ENCODE results near the gene CD40LG.

CD40LG gene

GRCh38 chrX:136652822-136653723 lies 5.1 kb downstream of the CD40LG start:
- no peaks in the 10 kb centered on the region for H3K36me3 ChIP-seq
- H3K4me3 ChIP-seq (ENCODE audit: low read depth, low read length), result no peak overlapping the region
- H3K9me3 ChIP-seq, result no peaks in the 10 kb centered on the region
- no peak for DNase-seq
- H3K4me1 ChIP-seq, result no peaks in the 10 kb centered on the region; the same call in 1 of the 2 replicates
- no peaks in the 10 kb centered on the region for H3K27me3 ChIP-seq
- TF ChIP-seq, protein P1, sequence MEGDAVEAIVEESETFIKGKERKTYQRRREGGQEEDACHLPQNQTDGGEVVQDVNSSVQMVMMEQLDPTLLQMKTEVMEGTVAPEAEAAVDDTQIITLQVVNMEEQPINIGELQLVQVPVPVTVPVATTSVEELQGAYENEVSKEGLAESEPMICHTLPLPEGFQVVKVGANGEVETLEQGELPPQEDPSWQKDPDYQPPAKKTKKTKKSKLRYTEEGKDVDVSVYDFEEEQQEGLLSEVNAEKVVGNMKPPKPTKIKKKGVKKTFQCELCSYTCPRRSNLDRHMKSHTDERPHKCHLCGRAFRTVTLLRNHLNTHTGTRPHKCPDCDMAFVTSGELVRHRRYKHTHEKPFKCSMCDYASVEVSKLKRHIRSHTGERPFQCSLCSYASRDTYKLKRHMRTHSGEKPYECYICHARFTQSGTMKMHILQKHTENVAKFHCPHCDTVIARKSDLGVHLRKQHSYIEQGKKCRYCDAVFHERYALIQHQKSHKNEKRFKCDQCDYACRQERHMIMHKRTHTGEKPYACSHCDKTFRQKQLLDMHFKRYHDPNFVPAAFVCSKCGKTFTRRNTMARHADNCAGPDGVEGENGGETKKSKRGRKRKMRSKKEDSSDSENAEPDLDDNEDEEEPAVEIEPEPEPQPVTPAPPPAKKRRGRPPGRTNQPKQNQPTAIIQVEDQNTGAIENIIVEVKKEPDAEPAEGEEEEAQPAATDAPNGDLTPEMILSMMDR (IDR thresholded peaks at IDR 0.05; ENCODE audit: low read depth, low read length), result no peak

DNA sequence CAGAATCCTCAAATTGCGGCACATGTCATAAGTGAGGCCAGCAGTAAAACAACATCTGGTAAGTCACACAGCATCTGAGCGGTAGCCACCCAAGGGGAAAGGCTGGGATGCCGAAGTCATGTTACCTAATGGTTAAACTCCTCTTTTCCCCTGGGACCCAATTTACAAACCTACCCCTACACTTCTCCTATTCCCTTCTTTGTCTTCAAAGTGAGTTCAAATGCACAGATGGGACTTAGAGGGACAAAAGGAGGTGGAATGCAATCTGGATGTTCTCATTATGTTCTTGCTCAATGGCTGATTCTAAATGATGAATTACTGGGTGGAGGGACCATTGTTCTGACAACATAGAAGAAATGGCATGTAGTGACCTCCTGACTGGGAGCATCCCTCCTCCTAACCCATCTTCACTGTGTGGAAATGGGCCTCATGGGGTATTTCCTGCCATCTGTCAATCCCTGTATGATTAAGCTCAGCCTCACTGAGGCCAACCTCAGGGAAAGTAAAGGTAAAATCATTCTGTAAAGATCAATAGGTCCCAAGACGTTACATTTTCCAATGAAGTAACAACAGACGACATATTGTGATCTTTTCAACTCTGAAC lies 8.5 kb downstream of the CD40LG start:
- Histone ChIP-seq H3K27me3 (no peaks in the 10 kb centered on the region), H3K36me3 (no peaks in the 10 kb centered on the region), H3K4me1 (no peaks in the 10 kb centered on the region; the same call in 1 of the 2 replicates), H3K9me3 (no peaks in the 10 kb centered on the region), H3K4me3 (ENCODE audit: low read depth, low read length) (no peak overlapping the region)
- no peak for DNase-seq
- TF ChIP-seq, protein P1 (IDR thresholded peaks at IDR 0.05; ENCODE audit: low read depth, low read length), result no peak

- no peaks in the 10 kb centered on the region for H3K9me3 ChIP-seq
- no peak for DNase-seq
- H3K27me3 ChIP-seq, result no peaks in the 10 kb centered on the region
- TF ChIP-seq, protein P1 (IDR thresholded peaks at IDR 0.05; ENCODE audit: low read depth, low read length), result no peak
- no peak overlapping the region for H3K4me3 ChIP-seq (ENCODE audit: low read depth, low read length)
- H3K4me1 ChIP-seq, result no peaks in the 10 kb centered on the region; the same call in 1 of the 2 replicates
- no peaks in the 10 kb centered on the region for H3K36me3 ChIP-seq
Observed at GRCh38 chrX:136658151-136658550, 10.2 kb downstream of the CD40LG start.

GRCh38 chrX:136659174-136659573 lies 11.2 kb downstream of the CD40LG start:
- Histone ChIP-seq H3K27me3 (no peaks in the 10 kb centered on the region), H3K4me3 (ENCODE audit: low read depth, low read length) (no peak overlapping the region), H3K9me3 (no peaks in the 10 kb centered on the region), H3K36me3 (no peaks in the 10 kb centered on the region), H3K4me1 (no peaks in the 10 kb centered on the region)
- TF ChIP-seq, protein P1 (IDR thresholded peaks at IDR 0.05; ENCODE audit: low read depth, low read length), result no peak
- no peak for DNase-seq

DNA sequence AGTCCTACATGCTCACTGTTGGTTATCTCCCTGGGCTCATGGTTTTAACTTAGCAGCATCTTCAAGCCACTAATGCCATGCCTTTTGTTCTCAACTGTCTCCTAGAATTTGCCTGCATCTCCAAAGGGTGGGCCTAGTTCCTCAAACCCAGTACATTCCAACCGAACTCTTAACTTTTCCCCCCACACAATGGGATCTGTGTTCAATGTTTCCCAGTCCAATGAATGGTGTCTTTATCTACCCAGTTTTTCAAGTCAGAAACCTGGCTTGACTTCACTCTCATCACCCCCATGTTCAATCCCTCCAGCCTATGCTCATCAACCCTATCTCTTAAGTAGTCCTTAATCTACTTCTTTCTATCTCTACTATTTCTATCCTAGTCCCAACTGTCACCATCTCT lies 12.9 kb downstream of the CD40LG start:
- H3K4me3 ChIP-seq (ENCODE audit: low read depth, low read length), result no peak overlapping the region
- no peaks in the 10 kb centered on the region; the same call in 1 of the 2 replicates for H3K9me3 ChIP-seq
- H3K36me3 ChIP-seq, result no peaks in the 10 kb centered on the region
- H3K4me1 ChIP-seq, result no peaks in the 10 kb centered on the region
- DNase-seq, result no peak
- TF ChIP-seq, protein P1 (IDR thresholded peaks at IDR 0.05; ENCODE audit: low read depth, low read length), result no peak
- no peaks in the 10 kb centered on the region for H3K27me3 ChIP-seq

GRCh38 chrX:136662104-136662503 lies 14.1 kb downstream of the CD40LG start:
- H3K4me1 ChIP-seq, result no peaks in the 10 kb centered on the region
- H3K9me3 ChIP-seq, result no peaks in the 10 kb centered on the region; the same call in 1 of the 2 replicates
- TF ChIP-seq, protein P1 (IDR thresholded peaks at IDR 0.05; ENCODE audit: low read depth, low read length), result no peak
- H3K27me3 ChIP-seq, result no peaks in the 10 kb centered on the region
- no peak for DNase-seq
- no peak overlapping the region for H3K4me3 ChIP-seq (ENCODE audit: low read depth, low read length)
- no peaks in the 10 kb centered on the region for H3K36me3 ChIP-seq

Data from BE2C (cell line).